M059J (cell line): Measurements from ENCODE around the gene REPS2. TPM values are rescaled to one million over a fixed set of nuclear protein-coding genes. Genes with fewer than 3 reads are reported as not detected.
A peak's percentile ranks its signal among the peaks of the same experiment; 100 is the strongest.

Source experiments
- DNase-seq: peaks from one replicate; pipeline ENCODE4 v3.0.0-alpha.2; 2012; ENCODE audit warnings: low read depth
- total RNA-seq: library from RNA; depleted of rRNA; stranded (reverse); fragments of >200 nt; shearing (Covaris generic); gene quantifications from 2 replicates; pipeline ENCODE4 v1.2.3, GENCODE V29; 2014

REPS2 gene
- total RNA-seq, 1 experiment from 2014 or later = 3.3 TPM

DNA sequence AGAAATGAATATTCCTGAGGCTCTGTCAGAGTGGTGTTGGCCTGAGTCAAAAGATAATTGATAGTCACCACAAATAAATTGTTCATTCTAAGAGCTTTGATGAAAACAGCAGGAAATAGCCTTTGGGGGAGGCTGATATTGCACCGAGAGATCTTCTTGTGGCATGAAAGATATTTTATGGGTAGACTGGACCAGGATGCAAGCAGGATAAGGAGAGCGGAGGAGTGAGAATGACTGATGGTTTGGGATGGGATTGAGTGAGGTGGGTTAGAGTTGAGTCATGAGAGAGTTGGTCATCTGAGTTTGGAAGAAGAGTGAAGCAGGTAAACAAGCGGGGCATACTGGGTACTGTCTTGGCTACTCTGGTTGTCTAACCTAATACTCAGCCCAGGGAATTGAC is 88.7 kb downstream of the REPS2 start:
- no peak for DNase-seq

GRCh38 chrX:17036171-17036961 is 89.9 kb downstream of the REPS2 start:
- DNase-seq = peak; percentile 43

DNA sequence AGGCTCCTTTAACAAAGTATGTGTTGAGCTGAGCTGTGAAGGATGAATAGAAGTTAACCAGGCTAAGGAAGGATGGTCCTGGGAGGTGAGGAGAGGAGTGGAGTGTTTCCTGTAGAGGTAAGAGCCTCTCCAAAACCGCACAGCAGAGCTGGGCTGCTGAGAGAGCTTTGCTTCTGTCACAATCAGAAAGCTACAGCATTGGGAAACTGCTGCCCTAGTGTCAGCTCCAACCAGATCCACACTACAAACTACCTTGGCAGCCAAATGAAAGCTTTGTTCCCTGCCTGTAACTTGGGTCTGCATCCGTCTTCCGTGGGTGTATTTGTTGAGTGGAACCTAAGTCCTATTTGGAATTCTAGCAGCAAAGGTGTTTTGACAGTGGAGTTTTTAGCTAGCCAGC is 91.8 kb downstream of the REPS2 start:
- no peak for DNase-seq

DNA sequence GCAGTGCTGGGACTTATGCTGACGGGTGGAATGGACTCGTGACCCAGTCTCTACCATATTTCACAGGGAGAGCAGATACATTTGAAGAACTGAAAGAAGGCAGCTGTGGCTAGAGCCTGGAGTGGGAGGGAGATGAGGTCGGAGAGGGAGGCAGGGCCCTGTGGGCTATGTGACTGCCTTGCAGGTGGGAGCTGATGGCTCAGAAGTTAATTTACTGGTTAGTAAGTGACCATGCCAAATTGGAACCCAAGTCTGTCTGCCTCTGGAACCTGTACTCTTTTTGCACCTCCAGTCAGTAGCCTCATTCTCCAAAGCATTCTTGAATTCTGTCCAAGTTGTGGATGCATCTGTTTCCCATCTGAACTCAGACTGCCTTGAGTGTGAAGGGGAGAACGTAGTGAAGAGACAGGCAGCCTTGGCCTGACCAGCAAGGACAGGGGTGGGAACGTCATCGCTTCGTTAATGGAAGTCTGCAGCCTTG is 92.3 kb downstream of the REPS2 start:
- peak; percentile 59 for DNase-seq

DNA sequence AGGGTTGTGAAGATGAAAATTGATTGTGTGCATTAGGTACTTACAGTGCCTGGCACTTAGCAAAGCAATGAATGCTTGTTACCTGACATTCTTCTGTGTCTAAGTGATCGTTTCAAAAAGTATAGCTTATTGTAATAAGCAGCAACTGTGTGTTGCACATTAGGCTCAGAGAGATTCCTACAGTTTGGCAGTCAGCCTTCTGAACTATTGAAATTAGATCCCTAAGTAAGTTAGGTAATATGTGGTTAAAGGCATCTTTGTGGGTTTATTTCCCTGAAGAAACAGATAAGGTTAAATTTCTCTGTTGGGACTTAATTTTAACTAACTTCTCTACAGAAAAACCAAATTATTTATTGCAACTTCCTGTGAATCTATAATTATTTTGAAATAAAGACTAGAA is 93.4 kb downstream of the REPS2 start:
- DNase-seq = peak; percentile 65

DNA sequence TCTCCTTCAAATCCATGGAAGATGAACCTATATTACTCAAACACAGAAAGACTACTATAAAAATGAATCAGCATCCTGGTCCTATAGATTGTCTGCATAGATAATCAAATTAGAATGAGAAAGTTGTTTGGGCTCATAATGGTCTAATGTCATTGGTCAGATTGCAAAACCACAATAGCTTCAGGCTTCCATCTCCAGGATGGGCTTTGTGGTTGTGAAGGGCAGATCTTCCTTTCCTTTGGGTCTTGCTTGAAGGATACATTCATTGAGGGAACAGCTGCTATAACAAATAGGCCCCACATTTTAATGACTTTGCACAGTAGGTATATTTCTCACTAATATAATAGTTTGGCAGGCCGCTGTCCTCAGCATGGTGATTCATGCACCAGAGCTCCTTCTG is 94.3 kb downstream of the REPS2 start:
- DNase-seq = no peak

GRCh38 chrX:17042037-17042436 is 95.6 kb downstream of the REPS2 start:
- no peak for DNase-seq

DNA sequence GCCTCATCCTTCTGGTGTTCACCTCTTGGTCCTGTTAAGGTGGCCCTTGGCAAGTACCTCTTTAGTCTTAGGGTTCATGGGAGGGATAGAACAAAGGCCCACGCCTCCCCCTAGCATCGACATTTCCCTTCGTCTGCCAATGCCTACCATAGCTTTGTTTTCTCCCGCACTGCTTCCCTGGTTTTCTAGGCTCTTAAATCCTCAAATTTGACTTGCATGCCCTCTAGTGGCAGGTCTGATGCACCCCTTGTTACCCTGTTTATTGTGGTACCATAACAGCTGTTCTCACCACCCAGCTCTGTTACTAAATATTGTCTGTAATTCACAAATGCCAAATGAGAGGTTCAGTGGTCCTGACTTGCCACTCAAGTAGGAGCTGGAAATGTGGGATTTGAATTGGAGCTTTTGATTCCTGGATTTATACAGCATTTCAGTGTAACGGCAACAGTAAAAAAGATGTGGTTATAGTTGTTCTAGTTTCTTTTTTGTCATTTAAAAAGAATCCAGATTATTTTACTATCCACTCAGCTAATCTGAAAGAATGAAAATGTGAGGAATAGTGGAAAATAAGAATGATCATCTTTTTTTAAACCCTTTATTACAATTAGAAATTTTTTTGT is 100.1 kb downstream of the REPS2 start:
- peak; percentile 69 for DNase-seq

- DNase-seq = no peak
Measured at GRCh38 chrX:17047224-17047623, 100.8 kb downstream of the REPS2 start.

DNA sequence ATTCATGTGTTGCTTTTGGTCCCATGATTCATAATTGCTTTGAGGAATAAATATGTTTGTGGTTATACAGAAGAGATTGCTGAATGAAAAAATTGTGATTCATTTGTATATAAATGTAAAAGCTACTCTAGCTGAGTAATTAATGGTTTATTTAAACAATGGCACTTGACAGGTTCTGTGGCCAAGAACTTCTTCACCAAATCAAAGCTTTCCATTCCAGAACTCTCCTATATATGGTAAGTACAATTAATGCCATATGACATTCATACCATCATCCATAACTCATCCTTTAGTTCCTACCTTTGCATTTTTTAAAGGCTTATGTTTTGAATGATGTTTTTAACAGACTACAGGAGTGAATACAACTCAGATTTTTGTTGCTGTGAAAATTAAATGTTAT is 105.8 kb downstream of the REPS2 start:
- DNase-seq = no peak

- no peak for DNase-seq
Measured at GRCh38 chrX:17052793-17053192, 106.3 kb downstream of the REPS2 start.

- no peak for DNase-seq
Measured at GRCh38 chrX:17053502-17053901, 107.0 kb downstream of the REPS2 start.

- peak; percentile 55 for DNase-seq
Measured at GRCh38 chrX:17056868-17057608, 110.6 kb downstream of the REPS2 start.

DNA sequence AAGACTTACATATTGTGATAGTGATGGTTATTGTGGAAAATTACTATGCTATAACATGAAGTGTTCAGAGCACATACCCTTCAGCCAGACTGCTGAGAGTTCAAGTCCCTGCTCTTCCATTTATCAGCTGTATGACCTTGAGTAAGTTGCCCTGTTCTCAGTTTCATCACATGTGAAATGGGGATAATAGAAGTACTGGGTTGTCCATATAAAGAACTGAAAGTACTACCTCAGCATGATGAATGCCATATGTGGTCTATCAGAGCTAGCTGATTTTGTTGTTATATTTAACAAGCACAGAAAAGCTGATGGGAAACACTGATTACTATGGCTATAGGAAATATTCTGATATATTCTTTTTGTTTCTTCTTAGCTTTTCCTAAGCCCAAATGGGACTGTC is 115.6 kb downstream of the REPS2 start:
- DNase-seq = no peak

DNA sequence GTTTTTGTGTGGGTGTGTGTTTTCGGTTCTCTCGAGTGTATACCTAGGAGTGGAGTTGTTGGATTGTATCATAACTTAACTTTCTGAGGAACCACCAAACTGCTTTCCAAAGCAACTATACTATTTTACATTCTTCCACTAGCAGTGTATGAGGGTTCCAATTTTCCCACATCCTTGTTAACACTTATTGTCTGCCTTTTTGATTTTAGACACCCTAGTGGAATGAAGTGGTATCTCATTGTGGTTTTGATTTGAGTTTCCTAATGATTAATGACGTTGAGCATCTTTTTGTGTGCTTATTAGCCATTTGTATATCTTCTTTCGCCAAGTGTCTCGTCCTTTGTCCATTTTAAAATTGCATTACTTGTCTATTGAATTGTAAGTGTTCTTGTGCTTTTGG is 118.6 kb downstream of the REPS2 start:
- DNase-seq = no peak

DNA sequence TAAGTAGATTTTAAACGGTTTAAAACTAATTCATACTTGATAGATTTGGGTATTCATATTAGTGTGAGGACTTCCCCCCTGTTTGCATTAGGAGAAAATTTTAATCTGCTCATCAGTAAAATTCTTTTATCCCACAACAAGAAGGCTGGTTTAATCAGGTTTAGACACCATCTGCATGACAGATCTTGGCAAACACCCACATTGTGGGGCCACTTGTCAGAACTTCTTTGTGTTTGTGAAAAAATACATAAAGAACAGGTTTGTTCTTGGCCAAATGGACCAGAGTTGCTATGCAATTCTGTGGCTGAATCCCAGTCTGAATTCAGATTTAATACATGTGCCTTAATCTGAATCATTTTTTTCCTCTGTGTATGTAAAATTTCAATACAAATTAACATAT is 121.1 kb downstream of the REPS2 start:
- no peak for DNase-seq

DNA sequence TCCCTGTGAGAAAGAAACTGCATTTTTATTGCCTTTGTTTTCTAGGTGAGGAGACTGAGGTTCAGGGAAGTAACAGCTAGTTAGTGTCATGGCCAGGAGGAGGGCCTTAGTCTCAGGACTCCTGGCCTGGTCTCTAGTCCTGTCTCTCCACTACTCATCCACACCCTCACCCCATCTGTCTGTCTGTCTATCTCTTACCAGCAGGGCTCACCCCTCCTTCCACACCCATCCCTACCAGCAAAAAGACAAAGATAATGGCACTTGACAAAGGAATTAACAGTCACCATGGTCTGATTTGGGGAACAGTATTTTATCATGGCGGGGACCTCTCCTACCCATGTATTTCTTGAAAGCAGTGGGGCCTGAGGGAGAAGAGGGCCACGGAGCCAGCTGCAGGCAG is 125.8 kb downstream of the REPS2 start:
- no peak for DNase-seq

DNA sequence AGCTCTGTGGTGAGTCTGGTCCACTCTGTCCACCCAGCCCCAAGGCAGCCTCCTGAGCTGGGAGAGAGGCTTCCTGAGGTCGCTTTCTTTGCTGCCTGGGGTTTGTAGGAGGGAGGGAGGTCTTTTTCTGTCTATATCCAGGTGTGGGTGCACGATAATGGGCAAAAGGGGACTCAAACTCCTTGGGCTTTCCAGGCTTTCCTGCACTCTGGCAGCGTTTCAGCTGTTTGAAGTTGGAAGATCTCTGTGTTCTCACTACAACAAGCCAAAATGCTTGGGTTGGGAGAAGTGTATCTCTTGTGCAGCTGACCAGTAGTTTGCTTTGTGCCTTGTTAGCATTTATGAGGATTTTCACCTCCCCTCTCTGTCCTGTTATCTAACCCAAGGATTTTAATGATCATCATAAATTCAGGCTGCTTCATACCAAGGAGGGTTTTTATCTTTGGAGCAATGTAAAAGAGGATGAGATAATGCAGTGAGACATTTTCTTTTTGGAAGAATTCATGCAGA is 126.3 kb downstream of the REPS2 start:
- DNase-seq = no peak

DNA sequence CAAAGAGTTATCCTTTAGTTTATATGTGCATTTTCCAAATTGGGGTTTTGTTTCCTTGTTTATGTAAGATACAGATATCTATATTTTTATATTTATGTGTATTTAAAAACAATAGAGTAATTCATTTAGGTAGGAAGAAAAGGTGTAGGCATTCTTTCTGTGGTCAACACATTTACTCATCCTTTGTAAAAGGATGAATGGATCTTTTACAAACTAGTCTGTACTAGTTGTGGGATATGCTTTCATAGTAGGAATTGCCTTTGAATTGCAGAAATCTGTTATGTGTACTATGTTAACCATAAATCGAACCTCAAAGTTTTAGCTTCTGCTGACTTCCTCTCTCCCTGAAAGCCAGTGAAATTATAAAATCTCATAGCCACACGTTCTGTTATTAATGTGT is 128.5 kb downstream of the REPS2 start:
- no peak for DNase-seq

- DNase-seq = no peak
Measured at GRCh38 chrX:17077361-17077760, 130.9 kb downstream of the REPS2 start.

- DNase-seq = peak; percentile 77
Measured at GRCh38 chrX:17078031-17078720, 131.7 kb downstream of the REPS2 start.

GRCh38 chrX:17081511-17081910 is 135.1 kb downstream of the REPS2 start:
- no peak for DNase-seq
